HG03432 (cell line): ENCODE measurements around the gene PCSK6.
A peak's percentile ranks its signal among the peaks of the same experiment; 100 is the strongest.
"Not testable (repeated sequence)": the region's sequence is repeated elsewhere in the genome, so short reads cannot be mapped to it uniquely, and the experiment has no call there.

Experiments used
- ATAC-seq: cut with Tn5 transposase; IDR thresholded peaks from one replicate; pipeline ENCODE4 v1.9.1; 2021; ENCODE audit warnings: mild to moderate bottlenecking, moderate library complexity; ENCODE audit not compliant: unreplicated experiment

Gene PCSK6

DNA sequence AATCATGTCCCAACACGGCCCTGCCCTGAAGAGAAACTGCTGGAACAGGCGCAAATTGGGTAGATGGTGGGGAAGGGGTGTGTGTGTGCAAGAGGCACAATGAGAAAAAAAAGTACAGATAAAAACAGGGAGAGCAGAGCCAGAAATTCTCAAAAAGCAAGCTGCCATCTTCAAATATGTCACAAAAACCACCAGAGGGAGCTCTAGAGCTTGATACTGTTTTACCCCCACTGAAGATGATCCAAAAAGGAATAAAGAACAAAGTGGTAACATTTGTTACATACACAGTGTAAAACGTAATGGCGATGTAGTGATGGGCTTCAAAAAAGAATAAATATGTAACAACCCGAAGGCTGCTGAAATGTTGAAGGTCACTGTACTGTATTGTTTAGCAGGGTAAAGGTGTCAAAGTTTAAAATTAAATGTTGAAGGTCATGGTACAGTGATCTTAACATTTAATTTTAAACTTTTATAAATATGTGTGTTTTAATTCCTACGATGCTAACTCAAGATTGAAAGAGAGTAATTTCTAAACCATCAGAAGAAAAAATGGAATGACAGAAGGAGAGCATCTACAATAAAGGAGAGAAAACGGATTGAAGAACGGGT lies 200.5 kb downstream of the PCSK6 start:
- ATAC-seq = no peak

- ATAC-seq = not testable (repeated sequence)
These were observed 202.2 kb downstream of the PCSK6 start for GRCh38 chr15:101287342-101287741.

DNA sequence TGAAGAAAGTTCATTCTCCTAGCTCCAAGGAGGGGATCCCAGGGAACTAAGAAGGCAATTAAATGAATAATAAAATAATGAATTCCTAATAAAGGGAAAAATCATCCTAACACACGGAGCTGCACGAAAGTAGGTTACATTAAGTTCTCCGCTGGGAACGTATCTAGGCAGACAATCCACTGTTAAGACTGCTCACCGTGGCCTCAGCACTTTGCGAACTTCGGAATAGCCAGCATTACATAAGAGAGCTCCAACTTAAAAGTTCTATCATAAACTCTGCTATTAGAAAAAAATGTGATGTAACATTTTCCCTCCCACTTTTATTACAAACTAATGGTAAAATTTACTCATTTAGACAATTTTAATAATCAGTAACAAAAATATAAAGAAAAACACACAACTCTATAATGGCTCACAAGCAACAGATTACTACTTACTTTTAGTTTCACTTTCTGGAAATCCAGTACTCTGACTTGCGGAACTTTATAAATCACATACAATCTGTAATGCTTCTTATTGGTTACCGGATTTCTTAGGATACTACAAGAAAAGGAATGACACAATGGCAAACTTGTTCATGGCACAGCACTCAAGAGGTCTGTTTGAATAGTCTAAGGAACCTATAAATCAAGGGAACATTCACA lies 202.9 kb downstream of the PCSK6 start:
- no peak for ATAC-seq

DNA sequence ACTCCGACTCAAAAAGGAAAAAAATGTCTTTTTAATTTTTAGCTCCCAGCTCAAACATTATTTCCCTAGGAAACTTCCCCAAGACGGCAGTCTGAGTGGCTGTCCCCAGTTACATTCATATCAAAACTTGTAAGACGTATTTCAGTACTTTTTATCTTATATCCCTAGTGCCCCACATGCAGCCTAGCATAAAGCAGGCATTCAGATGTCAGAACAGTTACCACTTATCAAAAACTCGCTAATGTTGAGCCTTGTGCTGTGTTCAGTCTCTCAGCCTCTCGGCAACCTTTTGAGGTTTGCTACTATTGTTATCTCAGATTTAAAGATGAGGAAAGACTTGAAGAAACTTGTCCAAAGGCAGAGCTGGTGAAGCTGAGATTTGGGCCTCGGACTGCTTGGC lies 205.6 kb downstream of the PCSK6 start:
- ATAC-seq = no peak

GRCh38 chr15:101280007-101280406 lies 209.5 kb downstream of the PCSK6 start:
- ATAC-seq = no peak

- ATAC-seq = no peak
These were observed 211.5 kb downstream of the PCSK6 start for GRCh38 chr15:101277943-101278564.

DNA sequence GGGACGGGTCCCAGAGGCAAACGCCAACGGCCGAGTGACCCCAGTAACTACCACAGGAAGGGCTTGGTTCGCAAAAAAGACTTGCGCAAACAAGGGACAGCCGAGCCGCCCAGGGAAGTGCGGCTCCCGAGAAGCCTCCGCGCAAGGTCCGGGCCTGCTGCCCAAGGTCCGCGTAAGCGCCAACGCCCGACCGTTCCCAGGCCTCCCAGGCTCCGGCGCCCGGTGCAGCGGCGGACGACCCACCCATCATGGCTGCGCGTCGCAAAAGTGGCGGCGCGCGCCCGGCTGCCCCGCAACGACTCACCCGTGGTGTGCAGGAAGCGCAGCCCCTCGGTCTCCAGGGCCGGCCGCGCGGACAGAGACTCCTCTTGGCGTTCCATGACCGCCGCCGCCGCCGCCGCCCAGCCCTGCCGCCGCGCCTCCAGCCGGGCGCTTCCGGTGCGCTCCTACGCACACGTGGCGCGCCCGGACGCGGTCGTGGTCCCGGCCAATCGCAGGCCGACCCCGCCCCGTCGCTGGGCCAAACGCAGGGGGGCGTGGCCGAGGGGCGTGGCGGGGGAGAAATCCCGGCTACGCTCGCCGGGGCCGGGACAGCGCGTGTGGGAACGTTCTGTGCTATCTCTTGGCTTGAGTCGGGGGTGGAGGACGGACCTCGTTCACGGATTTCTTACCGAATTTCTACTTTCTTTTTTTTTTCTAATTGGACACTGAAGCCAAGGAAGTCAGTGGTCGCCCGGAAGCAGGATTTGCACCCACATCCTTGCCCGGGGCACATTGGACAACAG lies 212.3 kb downstream of the PCSK6 start, which contains the start of gene SELENOS:
SELENOS (minus strand) TSS at position 448 of the 785 bp plus-strand sequence; CDS start at position 380, 68 bp downstream.
- peak; percentile 93 for ATAC-seq

GRCh38 chr15:101276501-101277037 lies 212.9 kb downstream of the PCSK6 start:
- ATAC-seq = peak; percentile 36

GRCh38 chr15:101275018-101275417 lies 214.5 kb downstream of the PCSK6 start:
- peak; percentile 37 for ATAC-seq

- no peak for ATAC-seq
These were observed 216.0 kb downstream of the PCSK6 start for GRCh38 chr15:101273534-101273933.

DNA sequence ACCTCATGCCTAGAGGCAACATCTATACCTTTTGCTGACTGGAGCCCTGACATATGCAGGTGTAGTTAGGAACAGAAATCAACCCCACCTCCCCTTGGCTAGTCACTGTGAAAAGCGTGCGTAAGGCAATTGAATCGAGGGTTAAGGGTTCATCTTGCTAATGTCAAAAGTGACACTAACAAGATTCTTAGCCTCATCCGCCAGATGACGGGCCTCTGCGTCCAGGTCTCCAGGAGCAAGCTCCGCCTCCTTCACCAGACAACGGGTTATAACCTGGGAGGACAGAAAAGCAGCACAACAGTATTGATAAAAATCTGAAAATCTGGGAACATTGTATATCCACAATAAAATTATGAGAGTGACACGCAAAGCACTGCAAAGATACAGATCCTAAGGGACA lies 216.9 kb downstream of the PCSK6 start:
- no peak for ATAC-seq

DNA sequence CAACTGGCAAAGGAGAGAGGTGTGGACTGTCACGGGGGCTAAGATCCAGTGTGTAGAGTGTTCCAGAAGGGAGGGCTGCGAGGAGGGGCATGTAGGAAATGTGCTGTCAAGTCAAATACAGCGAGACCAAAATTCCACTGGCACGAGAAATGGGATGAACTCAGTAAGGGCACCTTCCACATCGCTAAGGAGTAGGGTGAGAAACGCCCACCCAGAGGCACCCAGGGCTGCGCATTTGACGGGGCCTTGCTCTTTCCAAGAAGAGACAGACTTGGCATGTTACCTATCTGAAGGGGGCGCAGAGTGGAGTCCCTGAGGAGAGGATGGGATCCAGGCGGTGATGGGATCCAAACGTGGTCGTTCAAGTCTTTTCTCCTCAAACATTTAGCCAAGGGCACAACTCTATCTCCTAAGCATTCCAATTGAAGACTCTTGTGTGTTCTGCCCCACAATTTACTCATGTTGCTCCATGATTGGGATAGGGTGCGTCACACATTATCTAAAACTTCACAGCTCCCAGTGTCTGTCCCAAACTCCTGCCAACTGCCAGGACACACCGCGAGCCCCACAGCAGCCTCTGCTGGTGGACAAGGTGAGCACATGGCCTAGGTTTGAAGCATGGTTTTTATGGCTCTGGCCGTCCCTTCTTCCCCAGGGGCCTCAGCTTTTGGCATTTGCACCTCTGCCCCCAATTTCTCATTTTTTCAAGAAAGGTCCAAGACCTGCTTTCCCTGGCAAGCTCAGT lies 219.9 kb downstream of the PCSK6 start:
- ATAC-seq = no peak

DNA sequence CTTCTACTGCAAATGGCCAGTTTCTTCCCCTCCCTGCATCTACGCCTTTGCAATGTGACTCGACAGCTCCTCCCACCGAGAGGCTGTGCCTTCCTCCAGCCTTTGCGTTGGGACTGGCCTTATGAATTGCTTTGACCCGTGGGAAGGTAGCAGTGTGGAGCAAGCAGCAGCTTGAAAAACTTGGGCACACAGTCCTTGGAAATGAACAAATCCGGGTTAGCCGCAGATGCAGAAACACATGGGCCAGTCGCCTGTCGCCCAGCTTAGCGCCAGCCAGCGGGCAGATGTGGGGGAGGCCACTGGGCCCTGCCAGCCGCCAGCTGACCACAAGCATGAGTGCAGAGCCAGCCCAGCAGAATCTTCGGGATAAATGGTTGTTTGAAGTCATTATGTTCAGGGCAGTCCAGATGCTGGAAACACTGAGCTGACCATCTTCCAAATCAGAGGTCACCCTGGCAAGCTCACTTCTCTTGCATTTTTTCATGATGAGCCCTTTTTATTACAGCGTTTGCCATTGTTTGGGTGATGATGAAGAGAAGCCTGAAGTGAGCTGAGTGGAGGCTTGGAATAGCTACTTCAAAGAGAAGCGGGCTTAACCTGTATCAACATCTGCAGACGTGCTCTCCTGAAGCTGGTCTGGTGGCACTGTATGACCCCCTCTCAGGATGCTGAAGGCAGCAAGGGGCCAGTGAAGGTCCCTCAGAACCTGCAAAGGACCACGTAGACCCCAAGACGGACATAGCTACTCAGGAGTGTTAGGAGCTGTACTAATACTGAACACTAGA lies 222.0 kb downstream of the PCSK6 start:
- no peak for ATAC-seq

DNA sequence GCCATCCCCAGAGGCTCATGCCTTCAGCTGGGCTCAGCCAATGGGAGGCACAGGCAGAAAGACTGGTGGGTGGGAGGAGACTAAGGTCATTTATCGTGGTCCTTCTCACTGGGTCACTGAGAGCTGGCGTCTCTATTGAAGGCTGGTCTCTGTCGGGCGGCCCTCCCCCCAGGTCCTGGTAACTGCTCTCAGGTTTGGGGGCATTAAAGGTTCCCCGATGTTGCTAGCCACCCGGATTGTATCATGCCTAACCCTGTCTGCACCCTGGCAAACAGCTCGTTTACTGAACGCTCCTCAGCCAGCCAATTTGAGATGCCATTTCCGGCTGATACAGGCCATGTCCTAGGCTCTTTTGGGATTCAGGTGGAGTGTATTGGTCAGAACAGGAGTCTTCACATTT lies 222.7 kb downstream of the PCSK6 start:
- ATAC-seq = no peak

DNA sequence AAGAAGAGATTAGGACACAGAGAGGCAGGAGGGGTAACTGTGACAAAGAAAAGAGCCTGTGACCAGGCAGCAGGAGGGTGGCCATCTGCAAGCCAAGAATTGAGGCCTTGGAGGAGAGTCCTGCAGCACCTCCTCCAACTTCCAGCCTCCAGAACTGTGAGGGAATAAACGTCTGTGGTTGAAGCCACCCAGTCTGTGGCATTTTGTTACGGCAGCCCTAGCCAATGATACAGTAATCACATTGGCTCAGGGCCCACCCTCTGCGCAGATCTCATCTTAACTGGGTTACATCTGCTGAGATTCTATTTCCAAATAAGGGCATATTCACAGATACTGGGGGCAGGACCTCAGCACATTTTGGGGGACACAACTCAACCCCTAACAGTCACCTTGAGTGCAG lies 223.5 kb downstream of the PCSK6 start:
- ATAC-seq = no peak

DNA sequence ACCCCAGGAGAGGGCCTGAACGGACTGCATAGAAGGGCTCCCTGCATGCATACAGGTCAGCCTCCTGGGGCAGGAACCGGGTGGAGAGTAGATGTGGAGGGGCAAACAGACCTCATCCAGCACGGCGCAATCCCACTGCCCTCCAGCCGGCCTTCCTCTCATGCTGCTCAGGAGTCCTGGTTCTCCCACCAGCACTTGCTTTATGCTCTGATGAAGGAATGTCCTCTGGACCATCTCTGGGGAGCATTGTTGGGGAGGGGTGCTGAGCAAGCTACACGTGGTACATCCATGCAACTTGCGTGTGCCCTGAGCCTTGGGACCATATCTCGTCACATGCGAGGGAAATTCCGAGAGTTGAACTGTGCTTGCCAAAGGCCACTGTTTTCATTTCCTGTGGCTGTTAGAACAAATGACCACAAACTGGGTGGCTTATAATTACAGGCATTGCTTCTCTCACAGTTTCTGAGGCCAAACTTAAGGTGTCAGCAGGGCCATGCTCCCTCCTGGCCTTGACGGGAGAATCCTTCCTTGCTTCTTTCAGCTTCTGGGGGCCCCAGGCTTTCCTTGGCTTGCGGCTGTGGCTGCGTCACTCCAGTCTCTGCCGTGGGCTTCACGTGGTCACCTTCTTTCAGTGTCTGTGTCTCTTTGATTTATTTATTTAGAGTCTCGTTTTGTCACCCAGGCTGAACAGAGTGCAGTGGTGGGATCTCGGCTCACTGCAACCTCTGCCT lies 224.4 kb downstream of the PCSK6 start:
- peak; percentile 64 for ATAC-seq

DNA sequence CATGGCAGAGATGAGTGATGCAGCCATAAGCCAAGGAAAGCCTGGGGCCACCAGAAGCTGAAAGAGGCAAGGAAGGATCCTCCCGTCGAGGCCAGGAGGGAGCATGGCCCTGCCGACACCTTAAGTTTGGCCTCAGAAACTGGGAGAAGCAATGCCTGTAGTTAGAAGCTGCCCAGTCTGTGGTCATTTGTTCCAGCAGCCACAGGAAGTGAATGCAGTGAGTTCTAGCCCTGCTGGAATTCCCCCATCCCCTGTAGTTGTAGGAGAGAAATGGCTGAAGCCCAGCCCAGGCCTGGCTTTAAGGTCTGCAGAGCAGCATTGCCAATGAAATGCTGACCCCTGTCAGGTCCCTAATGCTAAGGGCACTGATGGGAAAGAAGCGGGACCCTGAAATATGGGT lies 225.5 kb downstream of the PCSK6 start:
- ATAC-seq = peak; percentile 44

GRCh38 chr15:101262551-101262950 lies 227.0 kb downstream of the PCSK6 start:
- ATAC-seq = no peak
